IMR-90 (cell line): ENCODE data around the gene C11orf71. TPM values are rescaled to one million over a fixed set of nuclear protein-coding genes. Genes with fewer than 3 reads are reported as not detected.

Experiments
- ATAC-seq: fragments of 200-7000 bp; cut with Tn5 transposase; 2 replicates; pipeline ENCODE4 v1.9.1; 2020; ENCODE audit warnings: low read depth, mild to moderate bottlenecking, moderate library complexity
- BruUV-seq: library from RNA; stranded (reverse); fragments of 400-500 nt; replicated peaks from 2 replicates; lab custom pipeline; 2021; lab: Mats Ljungman, UMichigan
- CTCF ChIA-PET: fragments of 300-600 bp; formaldehyde crosslinking; extraction: SDS; loops from one replicate; lab custom pipeline; 2021; ENCODE audit warnings: antibody characterized with exemption; lab: Yijun Ruan, JAX
- POLR2A ChIA-PET: fragments of 300-600 bp; sonication (Branson Sonifier 250); formaldehyde crosslinking; loops from one replicate; lab custom pipeline; 2022; ENCODE audit warnings: antibody characterized with exemption; ENCODE audit not compliant: unreplicated experiment; lab: Charles Lee
- DNase-seq: peaks from one replicate; pipeline ENCODE4 v3.0.0; 2013
- H2AFZ ChIP-seq: replicated peaks from 2 replicates; pipeline ENCODE3; 2013; ENCODE audit warnings: low read length, mild to moderate bottlenecking; ENCODE audit not compliant: poor library complexity
- H2AK5ac ChIP-seq: 2 replicates; pipeline ENCODE4 v1.6.1; 2013; ENCODE audit warnings: low read depth, low read length, inconsistent platforms
- H2AK9ac ChIP-seq: replicated peaks from 2 replicates; pipeline ENCODE3; 2013; ENCODE audit warnings: mild to moderate bottlenecking, low read depth, low read length, moderate library complexity; ENCODE audit not compliant: poor library complexity
- H2BK120ac ChIP-seq: 2 replicates; pipeline ENCODE4 v1.6.1; 2013; ENCODE audit warnings: low read depth, low read length, inconsistent platforms
- H2BK15ac ChIP-seq: 3 replicates; pipeline ENCODE4 v1.6.1; 2013; ENCODE audit warnings: low read depth, low read length, inconsistent platforms
- H2BK20ac ChIP-seq: 2 replicates; pipeline ENCODE4 v1.6.1; 2013; ENCODE audit warnings: low read depth, mild to moderate bottlenecking, inconsistent platforms, low read length, moderate library complexity
- H2BK5ac ChIP-seq: 2 replicates; pipeline ENCODE4 v1.6.1; 2013; ENCODE audit warnings: mild to moderate bottlenecking, low read depth, low read length, inconsistent platforms; ENCODE audit not compliant: poor library complexity, severe bottlenecking
- H3K14ac ChIP-seq: replicated peaks from 2 replicates; pipeline ENCODE4 v1.6.1; 2013; ENCODE audit warnings: low read depth, low read length, inconsistent platforms
- H3K18ac ChIP-seq: 2 replicates; pipeline ENCODE4 v1.6.1; 2013; ENCODE audit warnings: low read depth, low read length, control low read depth
- H3K23ac ChIP-seq: 2 replicates; pipeline ENCODE4 v1.6.1; 2013; ENCODE audit warnings: low read depth, low read length, inconsistent platforms
- H3K27ac ChIP-seq: 2 replicates; pipeline ENCODE4 v1.5.1; 2013; ENCODE audit warnings: mild to moderate bottlenecking, control low read depth, low read length; ENCODE audit not compliant: insufficient read depth
- H3K27me3 ChIP-seq: 2 replicates; pipeline ENCODE4 v1.6.1; 2013; ENCODE audit warnings: low read length; ENCODE audit not compliant: control insufficient read depth, insufficient read depth
- H3K36me3 ChIP-seq: 2 replicates; pipeline ENCODE4 v1.6.1; 2013; ENCODE audit warnings: low read length, mixed read lengths; ENCODE audit not compliant: control insufficient read depth, insufficient read depth
- H3K4ac ChIP-seq: 2 replicates; pipeline ENCODE4 v1.6.1; 2013; ENCODE audit warnings: low read depth, low read length, inconsistent platforms
- H3K4me1 ChIP-seq: 2 replicates; pipeline ENCODE4 v1.6.1; 2013; ENCODE audit warnings: low read length, mixed read lengths; ENCODE audit not compliant: control insufficient read depth, insufficient read depth
- H3K4me2 ChIP-seq: 2 replicates; pipeline ENCODE4 v1.6.1; 2013; ENCODE audit warnings: low read depth, mild to moderate bottlenecking, control low read depth, low read length, moderate library complexity
- H3K4me3 ChIP-seq: 2 replicates; pipeline ENCODE4 v1.5.1; 2013; ENCODE audit warnings: low read depth, mild to moderate bottlenecking, control low read depth, low read length, moderate library complexity; ENCODE audit not compliant: insufficient read depth
- H3K56ac ChIP-seq: 2 replicates; pipeline ENCODE4 v1.6.1; 2013; ENCODE audit warnings: low read length, inconsistent platforms; ENCODE audit not compliant: insufficient read depth; ENCODE audit errors: extremely low read depth
- H3K79me1 ChIP-seq, 2 experiments: 2 replicates each; pipeline ENCODE4 v1.6.1; 2013; ENCODE audit warnings: low read length in 2 of 2, inconsistent platforms in 1 of 2, low read depth in 1 of 2
- H3K9ac ChIP-seq: 2 replicates; pipeline ENCODE4 v1.6.1; 2013; ENCODE audit warnings: low read depth, low read length, control low read depth
- H3K9me1 ChIP-seq: 2 replicates; pipeline ENCODE4 v1.6.1; 2013; ENCODE audit warnings: low read length, inconsistent platforms; ENCODE audit not compliant: insufficient read depth
- H3K9me3 ChIP-seq: 2 replicates; pipeline ENCODE4 v1.6.1; 2013; ENCODE audit warnings: low read length; ENCODE audit not compliant: control insufficient read depth, insufficient read depth
- H4K20me1 ChIP-seq: 2 replicates; pipeline ENCODE4 v1.6.1; 2013; ENCODE audit warnings: low read length, inconsistent platforms; ENCODE audit not compliant: insufficient read depth
- H4K5ac ChIP-seq: 2 replicates; pipeline ENCODE4 v1.6.1; 2013; ENCODE audit warnings: mild to moderate bottlenecking, low read depth, low read length, control low read depth
- H4K8ac ChIP-seq, 2 experiments: 2 replicates each; pipeline ENCODE4 v1.6.1; 2013; ENCODE audit warnings: low read depth in 2 of 2, low read length in 2 of 2, control low read depth in 1 of 2, inconsistent platforms in 1 of 2
- H4K91ac ChIP-seq: 2 replicates; pipeline ENCODE4 v1.6.1; 2013; ENCODE audit warnings: low read depth, low read length, inconsistent platforms; ENCODE audit not compliant: insufficient read depth
- CEBPB ChIP-seq: IDR thresholded peaks from 2 replicates; pipeline ENCODE4 v1.6.1; 2012; ENCODE audit warnings: low read depth, low read length, improper control_type of control experiment
- FOS ChIP-seq: fragments of 150-350 bp; IDR thresholded peaks from 2 replicates; pipeline ENCODE4 v1.6.1; 2016; ENCODE audit warnings: low read depth, low read length
- MAZ ChIP-seq: IDR thresholded peaks from 2 replicates; pipeline ENCODE4 v1.6.1; 2012; ENCODE audit warnings: low read depth, mild to moderate bottlenecking, low read length, improper control_type of control experiment, moderate library complexity, borderline replicate concordance
- NFE2L2 ChIP-seq: fragments of 150-350 bp; IDR thresholded peaks from 2 replicates; pipeline ENCODE4 v1.6.1; 2016; ENCODE audit warnings: low read depth, mild to moderate bottlenecking, low read length
- POLR2A ChIP-seq: IDR thresholded peaks from 2 replicates; pipeline ENCODE4 v1.6.1; 2012; ENCODE audit warnings: mild to moderate bottlenecking, low read depth, low read length
- WGBS, 2 experiments: methylation state at CpG; one replicate each; pipeline versions ENCODE4 v1.1.5 to v1.1.7; 2013; ENCODE audit warnings: missing lambda C conversion rate in 2 of 2; ENCODE audit not compliant: insufficient read length in 1 of 2; ENCODE audit errors: extremely low coverage in 2 of 2; 5-methylcytosine and 5-hydroxymethylcytosine counted together
- dilution Hi-C: fragments of 300-500 bp; cut with HindIII; formaldehyde crosslinking; loops from one replicate; pipeline ENCODE4 v1.14.3; 2018; ENCODE audit warnings: low sequenced_read_pairs; ENCODE audit not compliant: unreplicated experiment
- in situ Hi-C: fragments of 300-500 bp; cut with MboI; formaldehyde crosslinking; loops from 3 replicates; pipeline ENCODE4 v1.14.3; 2019; ENCODE audit warnings: low sequenced_read_pairs, inconsistent platforms, mixed read lengths
- intact Hi-C: fragments of 100-400 bp; cut with micrococcal nuclease; formaldehyde crosslinking; loops from 2 replicates; pipeline ENCODE4 v1.10.0; 2022
- polyA plus RNA-seq, 3 experiments: library from polyadenylated mRNA; depleted of rRNA; stranded (reverse); fragments of >200 nt; gene quantifications; 2 replicates each; pipeline ENCODE4 v1.2.3, GENCODE V29; 2012; ENCODE audit warnings: low replicate concordance in 1 of 3
- total RNA-seq: library from RNA; depleted of rRNA; stranded (reverse); fragments of >200 nt; gene quantifications from 2 replicates; pipeline ENCODE4 v1.2.3, GENCODE V29; 2012
- TF ChIP-seq, protein P1 (sequence below): fragments of 150-350 bp; IDR thresholded peaks from 2 replicates; pipeline ENCODE4 v1.6.1; 2016; ENCODE audit warnings: low read depth, mild to moderate bottlenecking, low read length, moderate library complexity, borderline replicate concordance
- TF ChIP-seq, protein P2 (sequence below): fragments of 150-350 bp; IDR thresholded peaks from 2 replicates; pipeline ENCODE4 v1.6.1; 2017; ENCODE audit warnings: mild to moderate bottlenecking, antibody characterized with exemption, low read length, low read depth

The C11orf71 gene
- total and polyA plus RNA-seq, 2 of the 4 experiments (the other 2 are of a cell fraction), result 2.3 to 3.7 TPM

DNA sequence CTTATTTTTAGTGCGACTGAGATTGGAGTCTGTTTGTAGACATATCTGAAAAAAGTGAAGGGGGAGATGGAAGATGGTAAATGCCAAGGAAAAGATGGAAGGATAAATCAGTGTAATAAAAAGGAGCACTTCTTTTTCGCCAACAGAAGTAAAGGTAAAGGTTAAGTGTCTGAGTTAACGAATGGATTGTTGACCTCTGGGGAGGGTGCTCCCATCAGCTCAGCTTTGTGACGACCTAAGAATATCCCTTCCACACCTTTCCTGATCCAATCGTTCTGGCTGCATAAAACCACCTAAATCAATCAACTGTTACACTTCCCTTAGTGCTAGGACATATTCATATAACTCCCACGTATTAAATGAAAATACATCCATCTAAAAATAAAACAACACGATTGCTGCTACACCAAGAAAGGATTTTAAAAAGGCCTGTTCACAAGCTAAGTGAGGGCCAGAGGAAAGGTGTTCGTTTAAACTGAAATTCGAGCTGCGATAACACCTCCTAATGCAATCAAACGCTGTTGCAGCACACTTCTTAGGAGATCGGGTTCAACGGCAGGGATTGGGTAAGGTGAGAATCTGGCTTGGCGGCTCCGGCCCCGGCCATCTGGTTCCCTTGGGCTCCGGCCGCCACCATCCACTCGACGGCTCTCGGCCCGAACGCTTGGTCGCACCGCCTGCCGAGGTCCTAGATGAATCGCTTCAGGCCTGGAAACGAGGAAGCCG lies 658 bp downstream of the C11orf71 start:
- H3K9ac ChIP-seq, result peak overlapping the region; percentile 97
- dilution Hi-C loops, result no loop called here
- BruUV-seq, result TSS peak; percentile 86
- 1% methylated on average over 16 of the region's 29 CpGs; no CpG with 5 or more reads in 1 of the 2 experiments for WGBS, 2 experiments
- 0 out of 2 replicates have a peak, but pooled peaks cover 3% of the 10 kb centered on the region for H3K9me1 ChIP-seq
- H2BK5ac ChIP-seq, result peak overlapping the region; percentile 90
- H2BK120ac ChIP-seq, result peak overlapping the region; percentile 86
- H3K4me1 ChIP-seq, result peaks cover 4% of the 10 kb centered on the region; the same call in 1 of the 2 replicates
- in situ Hi-C loops, result loop anchor here (5.0 kb wide), 1 partner anchor 47 kb away; no protein-coding TSS in a partner anchor
- no peaks in the 10 kb centered on the region for H3K27me3 ChIP-seq
- DNase-seq, result no peak
- peak overlapping the region; percentile 92 for H4K5ac ChIP-seq
- H2AK9ac ChIP-seq, result peak overlapping the region; percentile 94
- no peak for TF ChIP-seq POLR2A
- no peak for TF ChIP-seq MAZ
- TF ChIP-seq, protein P1, sequence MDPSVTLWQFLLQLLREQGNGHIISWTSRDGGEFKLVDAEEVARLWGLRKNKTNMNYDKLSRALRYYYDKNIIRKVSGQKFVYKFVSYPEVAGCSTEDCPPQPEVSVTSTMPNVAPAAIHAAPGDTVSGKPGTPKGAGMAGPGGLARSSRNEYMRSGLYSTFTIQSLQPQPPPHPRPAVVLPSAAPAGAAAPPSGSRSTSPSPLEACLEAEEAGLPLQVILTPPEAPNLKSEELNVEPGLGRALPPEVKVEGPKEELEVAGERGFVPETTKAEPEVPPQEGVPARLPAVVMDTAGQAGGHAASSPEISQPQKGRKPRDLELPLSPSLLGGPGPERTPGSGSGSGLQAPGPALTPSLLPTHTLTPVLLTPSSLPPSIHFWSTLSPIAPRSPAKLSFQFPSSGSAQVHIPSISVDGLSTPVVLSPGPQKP, result no peak
- peak; percentile 27; the same call in 1 of the 2 replicates for TF ChIP-seq CEBPB
- TF ChIP-seq, protein P2, sequence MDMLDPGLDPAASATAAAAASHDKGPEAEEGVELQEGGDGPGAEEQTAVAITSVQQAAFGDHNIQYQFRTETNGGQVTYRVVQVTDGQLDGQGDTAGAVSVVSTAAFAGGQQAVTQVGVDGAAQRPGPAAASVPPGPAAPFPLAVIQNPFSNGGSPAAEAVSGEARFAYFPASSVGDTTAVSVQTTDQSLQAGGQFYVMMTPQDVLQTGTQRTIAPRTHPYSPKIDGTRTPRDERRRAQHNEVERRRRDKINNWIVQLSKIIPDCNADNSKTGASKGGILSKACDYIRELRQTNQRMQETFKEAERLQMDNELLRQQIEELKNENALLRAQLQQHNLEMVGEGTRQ, result no peak
- TF ChIP-seq NFE2L2, result no peak
- no peak for TF ChIP-seq FOS
- H4K8ac ChIP-seq, result peak overlapping the region; percentile 97 to 98
- H2AFZ ChIP-seq, result peak overlapping the region; percentile 86
- ChIA-PET CTCF (no interaction called here), POLR2A (no interaction called here)
- intact Hi-C loops, result loop anchor here (1.0 to 5.0 kb wide), 4 partner anchors 32 to 117 kb away; partner anchors contain the start of gene NNMT
- peak overlapping the region; percentile 54; the same call in 1 of the 2 replicates for H2BK20ac ChIP-seq
- peak overlapping the region; percentile 96 for H2AK5ac ChIP-seq
- peak overlapping the region; percentile 97 for H3K56ac ChIP-seq
- H3K79me1 ChIP-seq, result peaks cover 8 to 12% of the 10 kb centered on the region in 2 experiments; a peak in 3 of 4 replicates
- H3K4me3 ChIP-seq, result peak overlapping the region; percentile 72
- H3K4me2 ChIP-seq, result peak overlapping the region; percentile 95
- H3K27ac ChIP-seq, result peak overlapping the region; percentile 97
- peak overlapping the region; percentile 92 for H3K23ac ChIP-seq
- peak overlapping the region; percentile 97 for H3K4ac ChIP-seq
- H3K18ac ChIP-seq, result peak overlapping the region; percentile 96
- ATAC-seq, result peak; percentile 25
- no peaks in the 10 kb centered on the region for H3K9me3 ChIP-seq
- peaks cover 6% of the 10 kb centered on the region; the same call in 1 of the 2 replicates for H4K20me1 ChIP-seq
- peak overlapping the region; percentile 76; the same call in 2 of the 3 replicates for H2BK15ac ChIP-seq
- H3K36me3 ChIP-seq, result no peaks in the 10 kb centered on the region
- peak overlapping the region; percentile 91 for H4K91ac ChIP-seq
- peak overlapping the region; percentile 92 for H3K14ac ChIP-seq
